ENCODE results near the gene KLHL41. TPM values are rescaled to one million over a fixed set of nuclear protein-coding genes. Genes with fewer than 3 reads are reported as not detected.
"Not testable (repeated sequence)": the region's sequence is repeated elsewhere in the genome, so short reads cannot be mapped to it uniquely, and the experiment has no call there.

KLHL41 gene
- total and polyA plus RNA-seq, 8 donors, result 1.2 to 2.1 (median 1.5) TPM

DNA sequence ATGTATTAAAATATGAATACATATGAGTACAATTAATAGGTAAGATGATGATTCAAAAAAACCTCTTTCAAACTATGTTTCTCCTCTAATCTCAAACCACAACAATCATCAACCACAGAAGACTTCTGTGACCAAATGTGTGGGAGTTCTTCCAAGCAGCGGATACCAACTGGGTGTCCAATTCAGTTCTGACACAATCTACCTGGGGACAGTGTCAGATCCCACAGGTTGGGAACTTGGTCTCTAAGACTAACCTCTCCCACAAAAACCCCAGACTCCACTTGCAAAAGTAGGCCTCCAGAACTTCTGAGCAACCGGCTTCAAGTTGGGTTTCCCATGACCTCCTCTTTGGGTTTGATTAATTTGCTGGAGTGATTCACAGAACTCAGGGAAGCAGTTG lies 37.3 kb downstream of the KLHL41 start:
- H3K36me3 ChIP-seq, result peaks cover 0 to 38% of the 10 kb centered on the region in 2 donors
- ATAC-seq (no peak), DNase-seq (no peak)
- no peaks in the 10 kb centered on the region for H3K27me3 ChIP-seq
- H3K4me1 ChIP-seq, result no peaks in the 10 kb centered on the region
- H3K4me3 ChIP-seq, result no peak overlapping the region
- intact Hi-C loops (cut with DNase I), result no loop called here
- H3K27ac ChIP-seq, result no peak overlapping the region
- TF ChIP-seq, protein P1, sequence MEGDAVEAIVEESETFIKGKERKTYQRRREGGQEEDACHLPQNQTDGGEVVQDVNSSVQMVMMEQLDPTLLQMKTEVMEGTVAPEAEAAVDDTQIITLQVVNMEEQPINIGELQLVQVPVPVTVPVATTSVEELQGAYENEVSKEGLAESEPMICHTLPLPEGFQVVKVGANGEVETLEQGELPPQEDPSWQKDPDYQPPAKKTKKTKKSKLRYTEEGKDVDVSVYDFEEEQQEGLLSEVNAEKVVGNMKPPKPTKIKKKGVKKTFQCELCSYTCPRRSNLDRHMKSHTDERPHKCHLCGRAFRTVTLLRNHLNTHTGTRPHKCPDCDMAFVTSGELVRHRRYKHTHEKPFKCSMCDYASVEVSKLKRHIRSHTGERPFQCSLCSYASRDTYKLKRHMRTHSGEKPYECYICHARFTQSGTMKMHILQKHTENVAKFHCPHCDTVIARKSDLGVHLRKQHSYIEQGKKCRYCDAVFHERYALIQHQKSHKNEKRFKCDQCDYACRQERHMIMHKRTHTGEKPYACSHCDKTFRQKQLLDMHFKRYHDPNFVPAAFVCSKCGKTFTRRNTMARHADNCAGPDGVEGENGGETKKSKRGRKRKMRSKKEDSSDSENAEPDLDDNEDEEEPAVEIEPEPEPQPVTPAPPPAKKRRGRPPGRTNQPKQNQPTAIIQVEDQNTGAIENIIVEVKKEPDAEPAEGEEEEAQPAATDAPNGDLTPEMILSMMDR (IDR thresholded peaks at IDR 0.05), result no peak
- H3K9me3 ChIP-seq, result no peaks in the 10 kb centered on the region

DNA sequence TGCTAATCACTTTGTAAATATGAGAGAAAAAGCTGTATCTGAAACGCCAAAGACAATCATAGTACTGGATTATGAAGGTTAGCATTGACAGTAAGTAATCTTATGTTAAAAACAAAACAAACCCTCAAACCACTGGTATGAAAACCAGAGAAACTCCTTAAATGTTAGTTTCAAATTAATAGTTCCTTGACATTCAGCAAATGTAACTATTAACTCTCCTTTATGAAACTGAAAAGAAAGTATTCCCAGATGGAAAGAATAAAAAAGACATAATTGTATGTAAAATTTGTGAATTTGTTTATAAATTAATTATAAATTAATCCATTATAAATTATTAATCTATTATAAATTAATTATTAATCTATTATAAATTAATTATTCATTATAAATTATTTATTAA lies 51.9 kb downstream of the KLHL41 start:
- Histone ChIP-seq H3K9me3 (no peaks in the 10 kb centered on the region), H3K27me3 (no peaks in the 10 kb centered on the region), H3K4me3 (no peak overlapping the region), H3K4me1 (no peaks in the 10 kb centered on the region), H3K27ac (no peak overlapping the region), H3K36me3 (peaks cover 0 to 37% of the 10 kb centered on the region in 2 donors)
- TF ChIP-seq, protein P1 (IDR thresholded peaks at IDR 0.05), result no peak
- DNase-seq (no peak), ATAC-seq (no peak)
- intact Hi-C loops (cut with DNase I), result no loop called here

DNA sequence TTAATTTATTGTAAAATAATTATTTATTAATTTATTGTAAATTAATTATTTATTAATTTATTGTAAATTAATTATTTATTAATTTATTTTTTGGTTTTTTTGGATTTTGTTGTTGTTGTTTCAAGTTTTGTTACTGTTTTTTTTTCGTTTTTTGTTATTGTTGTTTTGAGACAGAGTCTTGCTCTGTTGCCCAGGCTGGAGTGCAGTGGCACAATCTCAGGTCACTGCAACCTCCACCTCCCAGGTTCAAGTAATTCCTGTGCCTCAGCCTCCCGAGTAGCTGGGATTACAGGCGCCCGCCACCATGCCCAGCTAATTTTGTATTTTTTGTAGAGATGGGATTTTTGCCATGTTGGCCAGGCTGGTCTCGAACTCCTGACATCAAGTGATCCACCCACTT lies 52.6 kb downstream of the KLHL41 start:
- peaks cover 0 to 37% of the 10 kb centered on the region in 2 donors for H3K36me3 ChIP-seq
- H3K4me3 ChIP-seq; H3K4me1 ChIP-seq; H3K27ac ChIP-seq; intact Hi-C loops (cut with DNase I); H3K9me3 ChIP-seq; ATAC-seq; H3K27me3 ChIP-seq; DNase-seq: not testable (repeated sequence)

DNA sequence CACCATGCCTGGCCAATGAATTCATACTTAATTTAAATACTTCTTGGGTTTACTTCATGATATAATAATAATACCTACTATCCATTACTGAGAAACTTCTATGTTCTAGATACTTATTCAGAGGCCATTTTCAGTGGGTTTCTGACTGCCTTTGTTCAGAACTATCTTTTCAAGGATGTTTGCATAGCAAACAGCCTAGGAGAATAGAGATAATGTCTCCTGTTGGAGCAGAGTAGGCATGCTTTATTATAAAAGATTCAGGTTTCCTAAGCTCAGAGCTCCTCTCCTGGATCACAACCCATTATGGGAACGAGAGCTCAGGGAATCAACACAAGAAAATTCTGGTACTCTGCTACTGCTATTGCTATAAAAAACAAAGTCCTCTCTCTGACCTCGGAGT lies 53.0 kb downstream of the KLHL41 start:
- DNase-seq (no peak), ATAC-seq (no peak)
- TF ChIP-seq, protein P1 (IDR thresholded peaks at IDR 0.05), result no peak
- intact Hi-C loops (cut with DNase I), result no loop called here
- Histone ChIP-seq H3K36me3 (peaks cover 0 to 37% of the 10 kb centered on the region in 2 donors), H3K27me3 (no peaks in the 10 kb centered on the region), H3K27ac (no peak overlapping the region), H3K4me3 (no peak overlapping the region), H3K9me3 (no peaks in the 10 kb centered on the region), H3K4me1 (no peaks in the 10 kb centered on the region)

DNA sequence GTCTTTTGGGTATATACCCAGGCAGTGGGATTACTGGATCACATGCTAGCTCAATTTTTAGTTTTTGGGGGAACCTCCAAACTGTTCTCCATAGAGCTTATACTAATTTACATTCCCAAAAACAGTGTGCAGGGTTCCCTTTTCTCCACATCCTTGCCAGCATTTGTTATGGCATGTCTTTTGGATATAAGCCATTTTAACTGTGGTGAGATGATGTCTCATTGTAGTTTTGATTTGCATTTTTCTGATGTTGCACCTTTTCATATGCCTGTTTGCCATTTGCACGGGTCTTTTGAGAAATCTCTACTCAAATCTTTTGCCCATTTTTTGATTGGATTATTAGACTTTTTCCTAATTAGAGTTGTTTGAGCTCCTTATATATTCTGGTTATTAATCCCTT lies 56.2 kb downstream of the KLHL41 start:
- intact Hi-C loops (cut with DNase I), result no loop called here
- Histone ChIP-seq H3K9me3 (no peaks in the 10 kb centered on the region), H3K4me1 (peaks cover 0 to 7% of the 10 kb centered on the region in 2 donors), H3K4me3 (no peak overlapping the region), H3K27ac (no peak overlapping the region), H3K27me3 (no peaks in the 10 kb centered on the region), H3K36me3 (peaks cover 0 to 22% of the 10 kb centered on the region in 2 donors)
- no peak for ATAC-seq
- TF ChIP-seq, protein P1 (IDR thresholded peaks at IDR 0.05), result no peak
- no peak for DNase-seq

DNA sequence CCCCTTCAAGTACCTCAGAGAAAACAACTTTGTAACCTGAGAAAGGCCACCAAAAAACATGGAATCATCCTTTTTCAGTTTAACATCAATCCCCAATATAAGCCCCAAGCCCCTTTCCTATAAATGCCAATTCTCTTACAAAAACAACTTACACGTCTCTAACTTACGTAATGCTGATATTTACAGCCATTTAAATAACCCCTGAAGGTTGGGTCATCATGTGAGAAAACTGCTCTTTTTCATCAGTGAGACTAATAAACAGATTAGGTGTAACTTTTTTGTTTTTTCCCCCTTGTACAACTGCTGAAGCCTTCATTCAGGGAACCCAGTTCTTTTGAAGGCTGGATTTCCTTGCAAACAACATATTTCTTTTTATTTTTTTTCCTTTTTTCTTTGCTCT lies 60.4 kb downstream of the KLHL41 start:
- Histone ChIP-seq H3K4me3 (no peak overlapping the region), H3K9me3 (no peaks in the 10 kb centered on the region), H3K4me1 (peaks cover 0 to 31% of the 10 kb centered on the region in 2 donors), H3K27ac (no peak overlapping the region), H3K36me3 (peaks cover 0 to 18% of the 10 kb centered on the region in 2 donors), H3K27me3 (no peaks in the 10 kb centered on the region)
- no peak for ATAC-seq
- TF ChIP-seq, protein P1 (IDR thresholded peaks at IDR 0.05), result no peak
- no peak for DNase-seq
- intact Hi-C loops (cut with DNase I), result no loop called here

DNA sequence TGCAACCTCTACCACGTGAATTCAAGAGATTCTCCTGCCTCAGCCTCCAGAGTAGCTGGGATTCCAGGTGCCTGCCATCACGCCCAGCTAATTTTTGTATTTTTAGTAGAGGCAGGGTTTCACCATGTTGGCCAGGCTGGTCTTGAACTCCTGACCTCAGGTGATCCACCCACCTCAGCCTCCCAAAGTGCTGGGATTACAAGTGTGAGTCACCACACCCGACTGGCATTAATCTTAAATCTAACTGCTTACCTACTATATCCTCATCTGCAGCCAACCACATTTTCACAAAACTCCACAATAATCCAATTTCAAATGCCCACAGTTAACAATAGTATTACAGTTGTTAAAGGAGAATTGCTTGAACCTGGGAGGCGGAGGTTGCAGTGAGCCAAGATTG lies 61.2 kb downstream of the KLHL41 start:
- H3K9me3 ChIP-seq; intact Hi-C loops (cut with DNase I); ATAC-seq; DNase-seq; H3K27me3 ChIP-seq; H3K27ac ChIP-seq; H3K4me3 ChIP-seq: not testable (repeated sequence)
- Histone ChIP-seq H3K36me3 (peaks cover 0 to 18% of the 10 kb centered on the region in 2 donors), H3K4me1 (peaks cover 0 to 31% of the 10 kb centered on the region in 2 donors)

Measured in left lung (tissue), 10 donors.